Mesothelial cell of epicardium (in vitro differentiated cells): ENCODE results near the gene HMGB4. TPM values are rescaled to one million over a fixed set of nuclear protein-coding genes. Genes with fewer than 3 reads are reported as not detected.

Experiments used
- DNase-seq, 2 experiments: peaks; one replicate each; pipeline ENCODE4 v3.0.0; 2021; ENCODE audit warnings: low spot score in 2 of 2; ENCODE audit not compliant: unreplicated experiment in 2 of 2
- H3K27ac Mint-ChIP-seq: 2 replicates; pipeline ENCODE4 v1.8.0; 2021; ENCODE audit warnings: mixed read lengths
- H3K27me3 Mint-ChIP-seq: 2 replicates; pipeline ENCODE4 v1.8.0; 2021; ENCODE audit warnings: low read depth, mixed read lengths
- H3K36me3 Mint-ChIP-seq: 2 replicates; pipeline ENCODE4 v1.8.0; 2021; ENCODE audit warnings: mixed read lengths
- H3K4me1 Mint-ChIP-seq: 2 replicates; pipeline ENCODE4 v1.8.0; 2021; ENCODE audit warnings: mixed read lengths
- H3K4me3 Mint-ChIP-seq: 2 replicates; pipeline ENCODE4 v1.8.0; 2021; ENCODE audit warnings: mild to moderate bottlenecking, moderate library complexity, mixed read lengths
- H3K9me3 Mint-ChIP-seq: 2 replicates; pipeline ENCODE4 v1.8.0; 2021; ENCODE audit warnings: mixed read lengths
- total RNA-seq: library from RNA; stranded (reverse); gene quantifications from 3 replicates; pipeline ENCODE4 v1.2.1, GENCODE V29; 2021
- TF ChIP-seq, protein P1 (sequence below): fragments of 200-600 bp; sonication (generic); IDR thresholded peaks from one replicate; pipeline ENCODE4 v1.5.0; 2021; ENCODE audit warnings: antibody characterized with exemption; ENCODE audit not compliant: unreplicated experiment

Gene HMGB4
- total RNA-seq, 1 donor from 2014 or later: not detected

DNA sequence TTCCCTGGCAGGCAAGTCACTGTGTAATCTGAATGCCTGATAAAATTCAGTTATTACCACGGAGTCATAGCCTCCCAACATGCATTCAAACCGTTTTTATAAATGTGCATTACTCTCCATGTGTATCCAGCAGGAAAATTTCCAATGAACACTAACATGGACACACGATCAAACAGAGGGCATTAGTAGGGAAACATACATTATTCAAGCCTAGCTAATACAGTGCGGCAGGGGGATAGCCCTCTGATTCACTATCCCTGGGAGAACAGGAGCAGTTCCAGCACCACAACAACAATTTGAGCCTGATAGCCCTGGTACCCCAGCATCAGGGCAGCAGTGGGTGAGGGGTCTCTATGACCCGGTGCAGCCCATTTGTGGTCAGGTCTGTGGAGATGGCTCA, 35.8 kb upstream of the HMGB4 start:
- DNase-seq: no peak
- Mint-ChIP-seq H3K27ac (no peak overlapping the region), H3K9me3 (peaks cover 32% of the 10 kb centered on the region), H3K4me3 (no peak overlapping the region), H3K27me3 (peaks cover 9% of the 10 kb centered on the region), H3K4me1 (no peaks in the 10 kb centered on the region), H3K36me3 (no peaks in the 10 kb centered on the region)
- TF ChIP-seq, protein P1, sequence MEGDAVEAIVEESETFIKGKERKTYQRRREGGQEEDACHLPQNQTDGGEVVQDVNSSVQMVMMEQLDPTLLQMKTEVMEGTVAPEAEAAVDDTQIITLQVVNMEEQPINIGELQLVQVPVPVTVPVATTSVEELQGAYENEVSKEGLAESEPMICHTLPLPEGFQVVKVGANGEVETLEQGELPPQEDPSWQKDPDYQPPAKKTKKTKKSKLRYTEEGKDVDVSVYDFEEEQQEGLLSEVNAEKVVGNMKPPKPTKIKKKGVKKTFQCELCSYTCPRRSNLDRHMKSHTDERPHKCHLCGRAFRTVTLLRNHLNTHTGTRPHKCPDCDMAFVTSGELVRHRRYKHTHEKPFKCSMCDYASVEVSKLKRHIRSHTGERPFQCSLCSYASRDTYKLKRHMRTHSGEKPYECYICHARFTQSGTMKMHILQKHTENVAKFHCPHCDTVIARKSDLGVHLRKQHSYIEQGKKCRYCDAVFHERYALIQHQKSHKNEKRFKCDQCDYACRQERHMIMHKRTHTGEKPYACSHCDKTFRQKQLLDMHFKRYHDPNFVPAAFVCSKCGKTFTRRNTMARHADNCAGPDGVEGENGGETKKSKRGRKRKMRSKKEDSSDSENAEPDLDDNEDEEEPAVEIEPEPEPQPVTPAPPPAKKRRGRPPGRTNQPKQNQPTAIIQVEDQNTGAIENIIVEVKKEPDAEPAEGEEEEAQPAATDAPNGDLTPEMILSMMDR: no peak

DNA sequence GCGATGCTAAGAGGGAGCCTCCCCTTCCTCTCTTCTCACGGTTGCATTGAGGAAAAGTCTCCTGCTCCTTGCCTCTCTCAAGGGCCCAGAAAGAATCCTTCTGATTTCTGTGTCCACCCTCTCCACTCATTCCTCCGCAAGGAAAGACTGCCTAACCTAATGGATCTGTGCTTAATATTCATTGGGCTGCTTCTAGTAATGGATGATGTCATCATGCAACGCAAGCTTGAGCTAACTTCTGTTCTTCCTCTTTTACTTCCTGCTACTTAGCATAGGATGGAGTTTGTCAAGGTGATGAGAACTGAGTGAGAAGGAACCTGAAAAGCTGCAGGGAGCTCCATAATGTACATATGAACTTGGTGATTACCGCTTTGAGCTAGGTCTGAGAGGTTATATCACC, 35.2 kb upstream of the HMGB4 start:
- TF ChIP-seq, protein P1: no peak
- peaks cover 6% of the 10 kb centered on the region for H3K27me3 Mint-ChIP-seq
- H3K4me3 Mint-ChIP-seq: no peak overlapping the region
- H3K4me1 Mint-ChIP-seq: no peaks in the 10 kb centered on the region
- no peak overlapping the region for H3K27ac Mint-ChIP-seq
- H3K36me3 Mint-ChIP-seq: no peaks in the 10 kb centered on the region
- DNase-seq: no peak
- H3K9me3 Mint-ChIP-seq: peaks cover 32% of the 10 kb centered on the region

DNA sequence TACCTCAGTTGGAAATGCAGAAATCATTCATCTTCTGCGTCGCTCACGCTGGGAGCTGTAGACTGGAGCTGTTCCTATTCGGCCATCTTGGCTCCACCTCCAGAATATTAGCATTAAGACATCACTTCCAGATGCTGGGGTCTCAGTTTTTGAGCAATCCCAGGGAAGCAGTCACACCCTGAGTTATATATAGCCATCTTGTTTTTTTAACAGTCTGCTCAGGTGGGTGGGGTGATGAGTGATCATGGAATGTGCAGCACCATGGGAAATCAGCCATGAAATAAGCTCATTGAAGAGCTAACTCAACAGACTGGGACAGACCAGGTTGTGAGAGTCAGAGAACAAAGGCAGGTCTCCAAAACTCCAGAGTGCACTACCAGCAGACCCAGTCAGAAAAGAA, 27.0 kb upstream of the HMGB4 start:
- TF ChIP-seq, protein P1: no peak
- Mint-ChIP-seq H3K4me3 (no peak overlapping the region), H3K4me1 (no peaks in the 10 kb centered on the region), H3K27me3 (peaks cover 11% of the 10 kb centered on the region), H3K27ac (no peak overlapping the region), H3K9me3 (peaks cover 6% of the 10 kb centered on the region), H3K36me3 (no peaks in the 10 kb centered on the region)
- DNase-seq: no peak

DNA sequence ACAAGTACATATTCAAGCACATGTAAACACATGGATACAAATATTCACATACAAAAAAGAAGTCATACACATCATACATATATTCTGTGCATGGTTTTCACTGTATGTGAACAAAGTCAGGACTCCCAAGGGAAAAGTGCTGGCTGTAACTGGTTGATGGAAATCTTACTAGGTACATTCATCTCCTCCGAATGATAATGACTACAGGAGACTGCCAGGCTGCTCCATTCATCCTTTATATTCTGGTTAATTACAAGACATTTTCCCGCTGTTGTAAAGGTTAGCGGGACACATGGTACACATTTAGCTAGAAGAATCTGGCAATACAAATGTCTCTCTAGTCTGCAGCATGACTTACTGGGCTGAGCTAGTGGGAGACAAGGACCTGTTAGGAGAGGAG, 26.2 kb upstream of the HMGB4 start:
- no peaks in the 10 kb centered on the region for H3K4me1 Mint-ChIP-seq
- no peak for DNase-seq
- TF ChIP-seq, protein P1: no peak
- H3K4me3 Mint-ChIP-seq: no peak overlapping the region
- H3K27me3 Mint-ChIP-seq: peaks cover 15% of the 10 kb centered on the region
- no peak overlapping the region for H3K27ac Mint-ChIP-seq
- H3K9me3 Mint-ChIP-seq: no peaks in the 10 kb centered on the region
- no peaks in the 10 kb centered on the region for H3K36me3 Mint-ChIP-seq

DNA sequence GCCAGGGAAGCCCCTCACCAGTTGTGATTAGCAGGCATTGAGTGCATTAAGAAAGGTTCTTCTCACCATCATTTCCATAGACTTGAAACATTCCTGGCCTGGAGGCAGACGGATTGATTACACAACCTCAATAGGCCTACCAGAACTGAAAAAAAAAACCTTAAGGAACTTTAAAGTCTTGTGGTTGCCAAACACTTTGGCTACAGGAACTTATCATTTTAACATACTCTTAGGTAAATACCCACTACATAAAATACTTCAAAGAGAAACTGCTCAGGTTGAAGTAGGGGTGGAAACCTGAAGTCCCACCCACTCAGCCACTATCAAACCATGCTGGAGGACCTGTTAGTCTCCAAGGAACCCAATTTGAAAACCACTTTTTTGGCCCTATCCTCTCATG, 22.4 kb upstream of the HMGB4 start:
- H3K4me1 Mint-ChIP-seq: peaks cover 11% of the 10 kb centered on the region
- H3K4me3 Mint-ChIP-seq: no peak overlapping the region
- DNase-seq: no peak
- H3K27me3 Mint-ChIP-seq: peaks cover 15% of the 10 kb centered on the region
- H3K27ac Mint-ChIP-seq: no peak overlapping the region
- no peaks in the 10 kb centered on the region for H3K36me3 Mint-ChIP-seq
- TF ChIP-seq, protein P1: no peak
- no peaks in the 10 kb centered on the region for H3K9me3 Mint-ChIP-seq

DNA sequence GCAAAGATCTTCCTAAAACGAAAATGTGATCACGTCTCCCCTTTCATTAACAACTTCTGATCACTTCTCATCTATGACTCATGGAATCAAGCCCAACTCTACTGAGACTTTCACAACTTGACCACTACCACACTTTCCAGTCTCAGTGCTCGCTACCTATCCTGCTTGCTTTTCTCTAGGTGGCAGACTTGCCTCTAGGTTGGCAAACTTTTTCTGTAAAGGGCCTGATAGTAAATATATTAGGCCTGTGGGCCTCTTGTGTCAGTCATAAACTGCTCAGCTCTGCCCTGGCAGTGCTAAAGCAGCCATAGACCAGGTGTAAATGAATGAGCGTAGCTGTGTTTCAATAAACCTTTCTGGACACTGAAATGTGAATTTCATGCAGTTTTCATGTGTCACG, 21.5 kb upstream of the HMGB4 start:
- Mint-ChIP-seq H3K4me1 (peaks cover 11% of the 10 kb centered on the region), H3K27me3 (peaks cover 15% of the 10 kb centered on the region), H3K9me3 (no peaks in the 10 kb centered on the region), H3K36me3 (no peaks in the 10 kb centered on the region), H3K27ac (no peak overlapping the region), H3K4me3 (no peak overlapping the region)
- TF ChIP-seq, protein P1: no peak
- DNase-seq: no peak
